ENCODE results near the gene TRERF1.

Gene TRERF1

DNA sequence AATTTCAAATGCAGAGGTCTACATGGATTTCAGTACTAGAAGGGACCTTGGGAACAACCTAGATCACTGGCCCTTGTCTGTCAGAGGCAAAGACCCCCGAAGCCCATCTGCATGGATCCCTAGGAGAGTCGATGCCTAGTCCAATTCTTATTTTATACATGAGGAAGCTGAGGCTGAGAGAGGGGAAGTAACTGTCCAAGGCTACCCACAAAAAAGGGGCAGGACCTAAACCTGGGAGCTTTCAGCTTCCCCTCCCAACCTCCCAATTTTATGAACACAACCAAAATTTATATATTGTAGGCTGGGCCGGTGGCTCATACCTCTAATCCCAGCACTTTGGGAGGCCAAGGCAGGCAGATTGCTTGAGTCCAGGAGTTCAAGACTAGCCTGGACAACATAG is 73.2 kb downstream of the TRERF1 start:
- TF ChIP-seq, protein P1, sequence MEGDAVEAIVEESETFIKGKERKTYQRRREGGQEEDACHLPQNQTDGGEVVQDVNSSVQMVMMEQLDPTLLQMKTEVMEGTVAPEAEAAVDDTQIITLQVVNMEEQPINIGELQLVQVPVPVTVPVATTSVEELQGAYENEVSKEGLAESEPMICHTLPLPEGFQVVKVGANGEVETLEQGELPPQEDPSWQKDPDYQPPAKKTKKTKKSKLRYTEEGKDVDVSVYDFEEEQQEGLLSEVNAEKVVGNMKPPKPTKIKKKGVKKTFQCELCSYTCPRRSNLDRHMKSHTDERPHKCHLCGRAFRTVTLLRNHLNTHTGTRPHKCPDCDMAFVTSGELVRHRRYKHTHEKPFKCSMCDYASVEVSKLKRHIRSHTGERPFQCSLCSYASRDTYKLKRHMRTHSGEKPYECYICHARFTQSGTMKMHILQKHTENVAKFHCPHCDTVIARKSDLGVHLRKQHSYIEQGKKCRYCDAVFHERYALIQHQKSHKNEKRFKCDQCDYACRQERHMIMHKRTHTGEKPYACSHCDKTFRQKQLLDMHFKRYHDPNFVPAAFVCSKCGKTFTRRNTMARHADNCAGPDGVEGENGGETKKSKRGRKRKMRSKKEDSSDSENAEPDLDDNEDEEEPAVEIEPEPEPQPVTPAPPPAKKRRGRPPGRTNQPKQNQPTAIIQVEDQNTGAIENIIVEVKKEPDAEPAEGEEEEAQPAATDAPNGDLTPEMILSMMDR (IDR thresholded peaks at IDR 0.05): no peak

DNA sequence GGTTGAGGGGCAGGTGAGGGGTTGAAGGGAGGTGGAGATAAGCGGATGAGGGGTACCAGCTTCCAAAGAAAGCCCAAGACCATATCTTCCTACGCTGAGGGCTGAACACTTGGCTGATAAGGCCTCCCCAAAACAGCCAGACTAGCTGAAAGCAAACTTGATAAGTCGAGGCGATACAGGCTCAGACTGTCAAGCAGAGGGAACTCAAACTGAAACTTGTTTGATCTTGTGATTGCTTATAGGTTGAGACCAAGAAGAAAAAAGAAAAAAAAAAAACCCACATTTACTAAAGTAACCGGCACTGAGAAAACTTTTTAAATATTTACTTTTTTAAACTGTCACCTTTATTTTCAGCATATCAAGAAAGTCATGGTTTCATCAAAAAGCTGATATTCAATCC is 73.6 kb downstream of the TRERF1 start:
- TF ChIP-seq, protein P1 (IDR thresholded peaks at IDR 0.05): no peak

DNA sequence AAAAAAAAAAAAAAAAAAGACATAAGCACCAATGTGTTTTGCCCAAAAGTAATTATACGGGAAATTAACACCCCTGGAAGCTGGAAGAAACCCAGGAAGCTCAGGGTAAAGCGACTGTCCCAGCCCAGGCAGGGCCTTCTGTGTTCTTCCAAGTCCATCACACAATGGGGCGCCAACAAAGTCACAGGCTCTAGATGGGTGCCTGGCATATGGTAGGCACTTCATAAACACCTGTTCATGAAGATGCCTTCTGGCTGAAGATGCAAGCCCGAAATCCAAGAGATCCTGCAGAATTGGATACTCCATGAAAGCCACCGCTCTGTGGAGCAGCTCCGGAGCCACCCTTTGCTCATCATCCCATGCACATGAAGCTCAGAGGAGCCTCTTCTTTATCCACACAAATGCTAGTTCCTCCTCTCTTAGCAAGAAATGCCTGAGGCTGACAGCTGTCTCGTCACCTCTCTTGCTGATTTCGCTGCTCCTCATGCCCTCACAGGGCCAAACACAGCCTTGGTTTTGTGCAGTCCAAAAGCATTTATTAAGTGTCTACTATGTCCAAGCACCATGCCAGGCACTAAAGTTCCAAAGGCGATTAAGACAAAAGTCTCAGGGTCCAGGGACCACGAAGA is 76.6 kb downstream of the TRERF1 start:
- TF ChIP-seq, protein P1 (IDR thresholded peaks at IDR 0.05): no peak

DNA sequence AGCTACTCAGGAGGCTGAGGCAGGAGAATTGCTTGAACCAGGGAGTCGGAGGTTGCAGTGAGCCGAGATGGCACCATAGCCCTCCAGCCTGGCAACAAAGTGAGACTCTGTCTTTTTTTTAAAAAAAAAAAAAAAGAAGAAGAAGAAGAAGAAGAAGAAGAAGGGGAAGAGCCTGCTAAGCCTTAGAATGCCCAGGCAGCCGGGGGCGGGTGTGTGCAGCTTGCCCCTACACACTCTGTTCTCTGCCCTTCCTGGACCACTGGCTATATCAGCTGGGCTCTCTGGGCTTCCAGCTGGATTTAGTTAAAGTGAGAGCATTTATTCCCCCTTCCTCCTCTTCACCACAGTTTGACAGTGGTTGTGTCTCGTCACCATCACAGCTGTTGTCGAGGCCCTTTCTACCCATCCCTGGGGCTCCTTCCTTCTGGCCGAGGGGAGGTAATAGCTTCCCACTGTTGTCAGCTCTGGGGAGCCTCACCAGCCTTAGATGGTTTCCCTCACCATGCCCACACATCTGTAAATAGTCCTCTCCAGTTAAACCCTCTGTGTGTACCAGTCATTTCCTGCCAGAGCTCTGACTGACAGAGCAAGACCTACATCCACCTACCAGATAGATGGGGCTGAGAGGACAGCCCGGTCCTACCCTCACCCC is 77.6 kb downstream of the TRERF1 start:
- TF ChIP-seq, protein P1 (IDR thresholded peaks at IDR 0.05): no peak

DNA sequence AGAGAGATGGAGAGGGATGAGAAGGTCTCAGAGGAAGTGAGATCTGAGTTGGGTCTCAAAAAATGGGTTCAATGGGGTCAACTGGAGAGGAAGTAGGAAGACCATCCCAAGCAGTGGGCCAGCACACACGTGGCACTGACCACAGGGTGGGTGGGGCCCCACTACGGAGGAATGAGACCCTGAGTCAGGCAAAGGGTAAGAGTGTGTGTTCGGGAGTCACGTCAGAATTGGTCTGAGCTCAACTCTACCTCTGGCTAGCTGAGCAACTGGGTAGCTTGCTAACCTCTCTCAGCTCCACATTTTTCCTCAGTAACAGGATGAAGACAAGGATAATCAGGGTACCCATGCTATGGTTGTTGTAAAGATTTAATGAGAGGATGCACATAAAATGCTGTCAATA is 79.0 kb downstream of the TRERF1 start:
- TF ChIP-seq, protein P1 (IDR thresholded peaks at IDR 0.05): no peak

GRCh38 chr6:42370323-42370985 is 81.3 kb downstream of the TRERF1 start:
- TF ChIP-seq, protein P1 (IDR thresholded peaks at IDR 0.05): no peak

DNA sequence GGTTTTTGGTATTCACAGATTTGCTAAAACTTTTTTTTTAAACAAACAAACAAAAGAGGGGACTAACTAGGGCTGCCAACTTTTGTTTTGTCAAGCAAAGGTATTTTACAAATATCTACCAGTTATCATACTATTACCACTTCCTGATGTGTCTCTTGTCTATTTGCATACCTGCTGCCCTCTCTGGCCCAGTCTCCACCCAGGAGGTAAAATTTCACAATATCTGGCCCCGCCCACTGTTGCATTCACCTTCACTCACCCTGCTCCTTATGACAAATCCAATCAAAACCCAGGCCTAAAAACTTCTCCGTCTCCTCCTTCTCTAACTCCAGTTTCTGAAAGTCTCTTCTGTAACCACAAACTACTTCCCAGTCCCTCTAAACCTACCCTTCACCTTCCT is 82.2 kb downstream of the TRERF1 start:
- TF ChIP-seq, protein P1 (IDR thresholded peaks at IDR 0.05): no peak
